K562 (cell line): Measurements from ENCODE around the gene HARS2. TPM values are rescaled to one million over a fixed set of nuclear protein-coding genes. Genes with fewer than 3 reads are reported as not detected.

Source experiments
- ATAC-seq: fragments of 200-7000 bp; cut with Tn5 transposase; 3 replicates; pipeline ENCODE4 v1.9.1; 2020; ENCODE audit warnings: moderate library complexity
- BruUV-seq: library from RNA; stranded (reverse); fragments of 400-500 nt; replicated peaks from 2 replicates; lab custom pipeline; 2021; lab: Mats Ljungman, UMichigan
- CTCF ChIA-PET: fragments of 300-600 bp; formaldehyde crosslinking; extraction: SDS; loops from one replicate; lab custom pipeline; 2021; ENCODE audit warnings: low intra/inter-chr PET ratio; lab: Yijun Ruan, JAX
- POLR2A ChIA-PET: fragments of 300-600, 350-650 bp; sonication (Branson Sonifier 250); formaldehyde crosslinking; extraction: SDS; loops from one replicate; lab custom pipeline; 2021; ENCODE audit warnings: antibody characterized with exemption, inconsistent platforms; lab: Yijun Ruan, JAX
- DNase-seq, 4 experiments: peaks; one replicate each; pipeline versions ENCODE4 v3.0.0 to v3.0.0-alpha.2; 2011 to 2018; ENCODE audit warnings: low spot score in 3 of 4, mixed read lengths in 3 of 4; ENCODE audit errors: extremely low read depth in 1 of 4
- FAIRE-seq: peaks from 2 replicates; lab custom pipeline; 2011; peaks lifted over from hg19 to GRCh38; lab: Jason Lieb, UNC
- H2AFZ ChIP-seq: 2 replicates; pipeline ENCODE4 v1.6.0; 2011; ENCODE audit warnings: low read depth, low read length, control low read depth, inconsistent platforms
- H3K27ac ChIP-seq: fragments of 200-600 bp; 3 replicates; pipeline ENCODE4 v1.8.0; 2011; ENCODE audit warnings: low read depth, mild to moderate bottlenecking, control low read depth, inconsistent platforms, low read length, moderate library complexity, mixed read lengths; ENCODE audit errors: extremely low read depth
- H3K27me3 ChIP-seq, 2 experiments: fragments of 300-600 bp in 1 of 2; 2 replicates in 1 of 2; 3 replicates in 1 of 2; pipeline versions ENCODE4 v1.6.0 to v1.8.0; 2011; ENCODE audit warnings: inconsistent platforms in 2 of 2, low read length in 2 of 2, mild to moderate bottlenecking in 1 of 2, mixed read lengths in 1 of 2, moderate library complexity in 1 of 2; ENCODE audit not compliant: control insufficient read depth in 2 of 2, insufficient read depth in 2 of 2
- H3K36me3 ChIP-seq: fragments of 300-600 bp; 3 replicates; pipeline ENCODE4 v1.8.0; 2011; ENCODE audit warnings: mild to moderate bottlenecking, low read length, inconsistent platforms; ENCODE audit not compliant: control insufficient read depth, insufficient read depth
- H3K4me1 ChIP-seq, 2 experiments: fragments of 200-600 bp in 1 of 2; replicated peaks in 1 of 2; 2 replicates in 1 of 2; 3 replicates in 1 of 2; pipeline versions ENCODE4 v1.5.1 to v1.8.0; 2011; ENCODE audit warnings: inconsistent platforms in 2 of 2, low read length in 2 of 2, mild to moderate bottlenecking in 1 of 2, mixed read lengths in 1 of 2, moderate library complexity in 1 of 2; ENCODE audit not compliant: control insufficient read depth in 2 of 2, insufficient read depth in 2 of 2
- H3K4me2 ChIP-seq: 2 replicates; pipeline ENCODE4 v1.6.1; 2011; ENCODE audit warnings: low read length, control low read depth, inconsistent platforms, mixed read lengths; ENCODE audit not compliant: insufficient read depth
- H3K4me3 ChIP-seq: fragments of 200-600 bp; sonication (generic), shearing (Covaris generic); 2 replicates; pipeline ENCODE4 v1.5.1; 2016; ENCODE audit warnings: control low read depth, inconsistent platforms
- H3K79me2 ChIP-seq: fragments of 200-600 bp; 3 replicates; pipeline ENCODE4 v1.8.0; 2011; ENCODE audit warnings: low read length, inconsistent platforms; ENCODE audit not compliant: control insufficient read depth, insufficient read depth
- H3K9ac ChIP-seq, 2 experiments: 2 replicates each; pipeline versions ENCODE4 v1.6.0 to v1.6.1; 2011; ENCODE audit warnings: low read depth in 2 of 2, low read length in 2 of 2, control low read depth in 1 of 2, inconsistent platforms in 1 of 2, mild to moderate bottlenecking in 1 of 2, mixed read lengths in 1 of 2; ENCODE audit not compliant: insufficient read depth in 1 of 2
- H3K9me1 ChIP-seq: one replicate; pipeline ENCODE4 v1.6.0; 2011; ENCODE audit warnings: inconsistent platforms, mild to moderate bottlenecking, low read length, moderate library complexity; ENCODE audit not compliant: control insufficient read depth, insufficient read depth
- H3K9me3 ChIP-seq: replicated peaks from 2 replicates; pipeline ENCODE4 v1.5.1; 2011; ENCODE audit warnings: low read depth, low read length, inconsistent platforms; ENCODE audit not compliant: control insufficient read depth, insufficient read depth
- H4K20me1 ChIP-seq: replicated peaks from 2 replicates; pipeline ENCODE4 v1.6.1; 2011; ENCODE audit warnings: low read length, inconsistent platforms, mixed read lengths; ENCODE audit not compliant: control insufficient read depth, insufficient read depth
- KAT7 ChIP-seq: sonication (generic); formaldehyde crosslinking; IDR thresholded peaks from 2 replicates; pipeline ENCODE4 v1.8.0; 2022; ENCODE audit warnings: missing genetic modification reagents, mild to moderate bottlenecking, borderline replicate concordance
- KLF13 ChIP-seq: fragments of 450-650 bp; IDR thresholded peaks from 2 replicates; pipeline ENCODE4 v1.6.1; 2016; ENCODE audit warnings: missing genetic modification characterization, low read depth, mild to moderate bottlenecking, missing compliant biosample characterization, moderate library complexity, borderline replicate concordance
- MBD1 ChIP-seq: fragments of 250-450 bp; sonication (Bioruptor Pico); IDR thresholded peaks from 2 replicates; pipeline ENCODE4 v1.8.0; 2022; ENCODE audit warnings: inconsistent platforms
- MLLT1 ChIP-seq, 2 experiments: fragments of 450-650 bp; IDR thresholded peaks; 2 replicates each; pipeline ENCODE4 v1.6.1; 2016
- PHTF2 ChIP-seq: fragments of 250-450 bp; sonication (Bioruptor Pico); IDR thresholded peaks from 2 replicates; pipeline ENCODE4 v1.5.0; 2021; ENCODE audit warnings: mild to moderate bottlenecking
- SMARCE1 ChIP-seq: fragments of 450-650 bp; IDR thresholded peaks from 2 replicates; pipeline ENCODE4 v1.7.1; 2016; ENCODE audit warnings: mild to moderate bottlenecking
- STAT6 ChIP-seq: sonication (generic); formaldehyde crosslinking; IDR thresholded peaks from 2 replicates; pipeline ENCODE4 v1.8.1; 2023; ENCODE audit warnings: mild to moderate bottlenecking, missing genetic modification reagents
- TEAD1 ChIP-seq, 2 experiments: fragments of 450-650 bp in 1 of 2; sonication (generic) in 1 of 2; formaldehyde crosslinking; IDR thresholded peaks; 2 replicates each; pipeline versions ENCODE4 v1.4.0 to v1.8.0; 2020 to 2022; ENCODE audit warnings: mild to moderate bottlenecking in 2 of 2, missing genetic modification reagents in 1 of 2
- THRAP3 ChIP-seq: fragments of 450-650 bp; IDR thresholded peaks from 2 replicates; pipeline ENCODE4 v1.6.1; 2016; ENCODE audit warnings: mild to moderate bottlenecking, inconsistent platforms, borderline replicate concordance
- XRCC4 ChIP-seq: IDR thresholded peaks from one replicate; pipeline ENCODE4 v1.6.1; 2011; ENCODE audit not compliant: insufficient read depth, insufficient read length; ENCODE audit errors: extremely low read depth
- ZBED1 ChIP-seq: IDR thresholded peaks from 2 replicates; pipeline ENCODE4 v1.6.1; 2014
- WGBS: fragments of 100-300 bp; shearing (Covaris generic); methylation state at CpG from one replicate; pipeline ENCODE4 v1.1.6; 2016; ENCODE audit warnings: low coverage, mixed read lengths; ENCODE audit not compliant: insufficient coverage; ENCODE audit errors: missing lambda C conversion rate; 5-methylcytosine and 5-hydroxymethylcytosine counted together
- in situ Hi-C: fragments of 300-500 bp; cut with MboI; formaldehyde crosslinking; loops from 4 replicates; pipeline ENCODE4 v1.15.0; 2018; ENCODE audit warnings: inconsistent platforms, mixed read lengths
- intact Hi-C: fragments of 100-400 bp; cut with micrococcal nuclease; formaldehyde crosslinking; loops from 2 replicates; pipeline ENCODE4 v1.14.2; 2022
- polyA plus RNA-seq, 8 experiments: library from polyadenylated mRNA; depleted of rRNA in 4 of 8; stranded (reverse) in 5 of 8; unstranded in 3 of 8; fragments of >200 nt; fragmentation: Nextera tagmentation in 2 of 8; fragmentation: Illumina TruSeq in 1 of 8; extraction: Ambion mirVana in 2 of 8; extraction: Trizol in 1 of 8; gene quantifications; 2 replicates each; pipeline versions ENCODE4 v1.2.1 to v1.2.3, GENCODE V29; 2011 to 2014; ENCODE audit warnings: inconsistent platforms in 1 of 8, missing spikeins in 1 of 8
- total RNA-seq, 7 experiments: library from RNA; depleted of rRNA in 6 of 7; stranded (reverse); fragments of >200 nt in 6 of 7; fragmentation: Illumina TruSeq in 2 of 7; extraction: Trizol in 2 of 7; gene quantifications; 2 replicates each; pipeline versions ENCODE4 v1.2.1 to v1.2.3, GENCODE V29; 2011 to 2021; ENCODE audit warnings: low replicate concordance in 1 of 7

The HARS2 gene
- total and polyA plus RNA-seq, 9 of the 15 experiments (the other 6 are each of a cell fraction or from before 2014, with no cell fraction given) = 8.5 to 41.6 (median 27.1) TPM

- Histone ChIP-seq H3K27me3 (no peaks in the 10 kb centered on the region), H3K4me1 (peaks cover 10 to 11% of the 10 kb centered on the region in 2 experiments; a peak in 4 of 5 replicates), H3K4me2 (peak overlapping the region; percentile 96), H4K20me1 (0 out of 2 replicates have a peak, but pooled peaks cover 3% of the 10 kb centered on the region), H3K27ac (peak overlapping the region; percentile 91), H3K9ac (peak overlapping the region; percentile 76 to 93), H3K9me1 (no peaks in the 10 kb centered on the region), H3K79me2 (peaks cover 36% of the 10 kb centered on the region), H3K9me3 (no peaks in the 10 kb centered on the region), H2AFZ (peak overlapping the region; percentile 97), H3K36me3 (peaks cover 72% of the 10 kb centered on the region), H3K4me3 (peak overlapping the region; percentile 92)
- intact Hi-C loops (loop anchor here (1.0 to 2.0 kb wide), 5 partner anchors 17 to 263 kb away; partner anchors contain the start of genes ANKHD1, HARS1, HARS2 and IK), in situ Hi-C loops (no loop called here)
- CTCF ChIA-PET = no interaction called here
- DNase-seq (no peak), FAIRE-seq (no peak), ATAC-seq (no peak)
- BruUV-seq = no TSS peak
- POLR2A ChIA-PET = interaction anchor here (0.6 to 3.2 kb wide), 13 partner anchors 8 to 292 kb away, joined by 3 to 17 read pairs (median 3); partner anchors contain the start of genes EIF4EBP3, IK and NDUFA2
- WGBS = 79% methylated on average over 18 of the region's 18 CpGs
- TF ChIP-seq MBD1 (0 out of 2 replicates have a peak, but pooled peaks have one; percentile 68), KAT7 (CRISPR knock-in tag) (no peak), THRAP3 (0 out of 2 replicates have a peak, but pooled peaks have one; percentile 67), SMARCE1 (0 out of 2 replicates have a peak, but pooled peaks have one; percentile 6), TEAD1 (CRISPR knock-in tag; IDR thresholded peaks at IDR 0.05) (0 out of 4 replicates have a peak, but pooled peaks of 1 of the 2 experiments have one; percentile 20), ZBED1 (0 out of 2 replicates have a peak, but pooled peaks have one; percentile 3), XRCC4 (no peak), MLLT1 (IDR thresholded peaks at IDR 0.05) (peak in 1 of 2 experiments; percentile 78; a peak in 2 of 4 replicates), KLF13 (no peak), STAT6 (CRISPR knock-in tag) (0 out of 2 replicates have a peak, but pooled peaks have one; percentile 11), PHTF2 (CRISPR knock-in tag) (no peak)
Observed at GRCh38 chr5:140664030-140664358, 27.3 kb upstream of the HARS2 start.
